H9 (cell line): ENCODE results near the gene KIF1A. TPM values are rescaled to one million over a fixed set of nuclear protein-coding genes. Genes with fewer than 3 reads are reported as not detected.

Source experiments
- DNase-seq: peaks from one replicate; pipeline ENCODE4 v3.0.0-alpha.2; 2017
- H2AFZ ChIP-seq: one replicate; pipeline ENCODE4 v1.6.1; 2013; ENCODE audit warnings: mild to moderate bottlenecking, low read length, control low read depth, moderate library complexity
- H2AK5ac ChIP-seq: 2 replicates; pipeline ENCODE4 v1.6.1; 2013; ENCODE audit warnings: low read length, control low read depth, mixed read lengths; ENCODE audit not compliant: insufficient read length
- H2BK120ac ChIP-seq: one replicate; pipeline ENCODE4 v1.6.1; 2013; ENCODE audit warnings: low read depth, mild to moderate bottlenecking, low read length, control low read depth, inconsistent platforms; ENCODE audit not compliant: poor library complexity, severe bottlenecking
- H2BK12ac ChIP-seq: 2 replicates; pipeline ENCODE4 v1.6.1; 2013; ENCODE audit warnings: low read length, control low read depth, mixed read lengths, low read depth; ENCODE audit not compliant: insufficient read length
- H2BK15ac ChIP-seq: 2 replicates; pipeline ENCODE4 v1.6.1; 2013; ENCODE audit warnings: low read depth, low read length, control low read depth
- H2BK20ac ChIP-seq: one replicate; pipeline ENCODE4 v1.6.1; 2013; ENCODE audit warnings: low read depth, mild to moderate bottlenecking, low read length, control low read depth, inconsistent platforms; ENCODE audit not compliant: poor library complexity, severe bottlenecking
- H2BK5ac ChIP-seq: 2 replicates; pipeline ENCODE4 v1.6.1; 2013; ENCODE audit warnings: low read length, control low read depth, mixed read lengths; ENCODE audit not compliant: insufficient read length
- H3K14ac ChIP-seq: 2 replicates; pipeline ENCODE4 v1.6.1; 2013; ENCODE audit warnings: low read length, control low read depth; ENCODE audit not compliant: insufficient read depth
- H3K18ac ChIP-seq: 2 replicates; pipeline ENCODE4 v1.6.1; 2013; ENCODE audit warnings: low read depth, mild to moderate bottlenecking, mixed read lengths, low read length, control low read depth; ENCODE audit not compliant: insufficient read length
- H3K23ac ChIP-seq: 2 replicates; pipeline ENCODE4 v1.6.1; 2013; ENCODE audit warnings: low read length, control low read depth, mixed read lengths, low read depth; ENCODE audit not compliant: insufficient read length
- H3K23me2 ChIP-seq: 2 replicates; pipeline ENCODE4 v1.6.1; 2013; ENCODE audit warnings: low read depth, mild to moderate bottlenecking, mixed read lengths, low read length, control low read depth; ENCODE audit not compliant: insufficient read length, poor library complexity, severe bottlenecking
- H3K27ac ChIP-seq: 2 replicates; pipeline ENCODE4 v1.5.1; 2013; ENCODE audit warnings: low read length, control low read depth, mixed read lengths, low read depth; ENCODE audit not compliant: insufficient read length
- H3K27me3 ChIP-seq: 2 replicates; pipeline ENCODE4 v1.6.1; 2013; ENCODE audit warnings: low read length, control low read depth, inconsistent platforms; ENCODE audit not compliant: insufficient read depth
- H3K4ac ChIP-seq: 2 replicates; pipeline ENCODE4 v1.6.1; 2013; ENCODE audit warnings: low read depth, mild to moderate bottlenecking, control low read depth, inconsistent platforms, low read length, moderate library complexity
- H3K4me1 ChIP-seq: 2 replicates; pipeline ENCODE4 v1.6.1; 2013; ENCODE audit warnings: low read length, control low read depth, inconsistent platforms; ENCODE audit not compliant: insufficient read depth
- H3K4me2 ChIP-seq: 2 replicates; pipeline ENCODE4 v1.6.1; 2013; ENCODE audit warnings: low read length, control low read depth, mixed read lengths; ENCODE audit not compliant: insufficient read length, insufficient read depth
- H3K56ac ChIP-seq: 2 replicates; pipeline ENCODE4 v1.6.1; 2013; ENCODE audit warnings: low read depth, mild to moderate bottlenecking, mixed read lengths, low read length, control low read depth; ENCODE audit not compliant: insufficient read length
- H3K79me1 ChIP-seq: 2 replicates; pipeline ENCODE4 v1.6.1; 2013; ENCODE audit warnings: low read depth, mild to moderate bottlenecking, moderate library complexity, low read length, control low read depth, inconsistent platforms; ENCODE audit not compliant: insufficient read depth, poor library complexity, severe bottlenecking
- H3K79me2 ChIP-seq: 2 replicates; pipeline ENCODE4 v1.6.1; 2013; ENCODE audit warnings: low read length, control low read depth, inconsistent platforms; ENCODE audit not compliant: insufficient read depth
- H3K9ac ChIP-seq: 2 replicates; pipeline ENCODE4 v1.6.1; 2013; ENCODE audit warnings: low read length, control low read depth, mixed read lengths; ENCODE audit not compliant: insufficient read length; ENCODE audit errors: extremely low read depth
- H3K9me3 ChIP-seq: one replicate; pipeline ENCODE4 v1.6.1; 2013; ENCODE audit warnings: low read depth, low read length, inconsistent platforms; ENCODE audit not compliant: control insufficient read depth
- H3T11ph ChIP-seq: one replicate; pipeline ENCODE4 v1.6.1; 2013; ENCODE audit warnings: mild to moderate bottlenecking, low read length, control low read depth, inconsistent platforms
- H4K20me1 ChIP-seq: one replicate; pipeline ENCODE4 v1.6.1; 2013; ENCODE audit not compliant: control insufficient read depth, insufficient read length, insufficient read depth
- H4K5ac ChIP-seq: 2 replicates; pipeline ENCODE4 v1.6.1; 2013; ENCODE audit warnings: low read depth, mild to moderate bottlenecking, mixed read lengths, low read length, control low read depth; ENCODE audit not compliant: insufficient read length
- H4K8ac ChIP-seq: replicated peaks from 2 replicates; pipeline ENCODE4 v1.6.1; 2013; ENCODE audit warnings: low read length, control low read depth, mixed read lengths, low read depth; ENCODE audit not compliant: insufficient read length
- H4K91ac ChIP-seq: 2 replicates; pipeline ENCODE4 v1.6.1; 2013; ENCODE audit warnings: low read depth, mild to moderate bottlenecking, moderate library complexity, mixed read lengths, low read length, control low read depth; ENCODE audit not compliant: insufficient read length
- H3K27ac Mint-ChIP-seq, 3 experiments: 2 replicates in 2 of 3; 3 replicates in 1 of 3; pipeline ENCODE4 v1.8.0; 2020 to 2021; ENCODE audit warnings: mixed read lengths in 3 of 3, mild to moderate bottlenecking in 1 of 3, moderate library complexity in 1 of 3
- H3K27me3 Mint-ChIP-seq: 2 replicates; pipeline ENCODE4 v1.8.0; 2021; ENCODE audit warnings: low read depth, mild to moderate bottlenecking, moderate library complexity, mixed read lengths
- H3K36me3 Mint-ChIP-seq, 3 experiments: 2 replicates in 2 of 3; 3 replicates in 1 of 3; pipeline ENCODE4 v1.8.0; 2020 to 2021; ENCODE audit warnings: low read depth in 3 of 3, mixed read lengths in 3 of 3; ENCODE audit not compliant: insufficient read depth in 1 of 3
- H3K4me1 Mint-ChIP-seq, 2 experiments: 2 replicates each; pipeline ENCODE4 v1.8.0; 2020; ENCODE audit warnings: mixed read lengths in 2 of 2
- H3K4me3 Mint-ChIP-seq, 2 experiments: 2 replicates in 1 of 2; 3 replicates in 1 of 2; pipeline ENCODE4 v1.8.0; 2020 to 2021; ENCODE audit warnings: mild to moderate bottlenecking in 2 of 2, mixed read lengths in 2 of 2, moderate library complexity in 1 of 2
- H3K9me3 Mint-ChIP-seq, 2 experiments: 2 replicates in 1 of 2; 3 replicates in 1 of 2; pipeline ENCODE4 v1.8.0; 2020; ENCODE audit warnings: mild to moderate bottlenecking in 2 of 2, mixed read lengths in 2 of 2, moderate library complexity in 1 of 2
- WGBS: extraction: QIAGEN DNeasy Blood & Tissue Kit; methylation state at CpG from one replicate; pipeline ENCODE4 v1.1.7; 2013; ENCODE audit warnings: missing lambda C conversion rate, low lambda C conversion rate, mixed read lengths; ENCODE audit not compliant: insufficient read length; ENCODE audit errors: extremely low coverage; 5-methylcytosine and 5-hydroxymethylcytosine counted together
- total RNA-seq: library from RNA; stranded (reverse); gene quantifications from 2 replicates; pipeline ENCODE4 v1.2.1, GENCODE V29; 2021
- TF ChIP-seq, protein P1 (sequence below): fragments of 200-600 bp; sonication (generic); conservative IDR thresholded peaks from 3 replicates; pipeline ENCODE4 v1.8.0; 2021; ENCODE audit warnings: antibody characterized with exemption, mild to moderate bottlenecking

The KIF1A gene
- total RNA-seq, 1 experiment from 2014 or later = 204 TPM

DNA sequence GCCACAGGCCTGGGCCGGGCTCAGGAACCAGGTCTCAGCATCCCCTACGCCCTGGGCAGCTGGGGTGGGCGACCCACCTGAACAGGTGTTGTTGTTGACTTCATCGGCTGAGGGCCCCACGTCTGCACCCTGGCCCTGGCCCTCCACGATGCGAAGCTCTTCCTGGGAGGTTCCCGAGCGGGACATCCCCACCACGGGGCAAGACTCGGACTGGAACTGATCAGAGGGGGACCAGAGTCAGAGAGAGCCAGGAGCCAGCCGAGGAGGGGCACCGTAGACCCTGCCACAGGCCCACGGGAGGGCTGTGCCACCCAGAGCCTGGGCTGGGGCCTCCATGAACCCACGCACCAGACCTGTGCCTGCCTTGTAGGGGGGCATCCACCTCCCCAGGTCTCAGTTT lies 74.1 kb downstream of the KIF1A start:
- no peak for DNase-seq
- no peaks in the 10 kb centered on the region for H3K9me3 Mint-ChIP-seq
- no peaks in the 10 kb centered on the region for H3K79me1 ChIP-seq
- no peaks in the 10 kb centered on the region for H3K9me3 ChIP-seq
- no peak overlapping the region for H2BK12ac ChIP-seq
- no peak overlapping the region for H3K27ac ChIP-seq
- H3K4ac ChIP-seq = no peak overlapping the region
- no peak overlapping the region for H3K27ac Mint-ChIP-seq
- H4K5ac ChIP-seq = no peak overlapping the region
- no peak overlapping the region for H3K14ac ChIP-seq
- H3T11ph ChIP-seq = no peak overlapping the region
- no peak overlapping the region for H3K18ac ChIP-seq
- H2AK5ac ChIP-seq = no peak overlapping the region
- no peak overlapping the region for H2BK120ac ChIP-seq
- no peak overlapping the region for H3K9ac ChIP-seq
- TF ChIP-seq, protein P1, sequence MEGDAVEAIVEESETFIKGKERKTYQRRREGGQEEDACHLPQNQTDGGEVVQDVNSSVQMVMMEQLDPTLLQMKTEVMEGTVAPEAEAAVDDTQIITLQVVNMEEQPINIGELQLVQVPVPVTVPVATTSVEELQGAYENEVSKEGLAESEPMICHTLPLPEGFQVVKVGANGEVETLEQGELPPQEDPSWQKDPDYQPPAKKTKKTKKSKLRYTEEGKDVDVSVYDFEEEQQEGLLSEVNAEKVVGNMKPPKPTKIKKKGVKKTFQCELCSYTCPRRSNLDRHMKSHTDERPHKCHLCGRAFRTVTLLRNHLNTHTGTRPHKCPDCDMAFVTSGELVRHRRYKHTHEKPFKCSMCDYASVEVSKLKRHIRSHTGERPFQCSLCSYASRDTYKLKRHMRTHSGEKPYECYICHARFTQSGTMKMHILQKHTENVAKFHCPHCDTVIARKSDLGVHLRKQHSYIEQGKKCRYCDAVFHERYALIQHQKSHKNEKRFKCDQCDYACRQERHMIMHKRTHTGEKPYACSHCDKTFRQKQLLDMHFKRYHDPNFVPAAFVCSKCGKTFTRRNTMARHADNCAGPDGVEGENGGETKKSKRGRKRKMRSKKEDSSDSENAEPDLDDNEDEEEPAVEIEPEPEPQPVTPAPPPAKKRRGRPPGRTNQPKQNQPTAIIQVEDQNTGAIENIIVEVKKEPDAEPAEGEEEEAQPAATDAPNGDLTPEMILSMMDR = no peak
- no CpG with 5 or more reads among the region's 15 CpGs for WGBS
- H4K20me1 ChIP-seq = no peaks in the 10 kb centered on the region
- no peaks in the 10 kb centered on the region for H3K79me2 ChIP-seq
- no peak overlapping the region for H2BK20ac ChIP-seq
- H3K56ac ChIP-seq = no peak overlapping the region
- H2BK5ac ChIP-seq = no peak overlapping the region
- H3K4me1 Mint-ChIP-seq = no peaks in the 10 kb centered on the region
- H3K4me3 Mint-ChIP-seq = no peak overlapping the region
- H3K27me3 Mint-ChIP-seq = no peaks in the 10 kb centered on the region; the same call in none of the 2 replicates
- H3K27me3 ChIP-seq = no peaks in the 10 kb centered on the region
- no peak overlapping the region for H3K23ac ChIP-seq
- no peaks in the 10 kb centered on the region for H3K4me1 ChIP-seq
- H4K8ac ChIP-seq = no peak overlapping the region
- H4K91ac ChIP-seq = no peak overlapping the region
- no peaks in the 10 kb centered on the region for H3K23me2 ChIP-seq
- H3K36me3 Mint-ChIP-seq = peaks cover 57 to 91% (median 87%) of the 10 kb centered on the region in 3 experiments; a peak in 6 of 7 replicates
- H3K4me2 ChIP-seq = no peak overlapping the region
- H2AFZ ChIP-seq = no peak overlapping the region
- H2BK15ac ChIP-seq = no peak overlapping the region
